Upper lobe of left lung (tissue), 4 donors: ENCODE results near the gene OSBPL9.

Experiments used
- POLR2A ChIP-seq, 4 donors: fragments of 450-650 bp; IDR thresholded peaks; one replicate each; pipeline ENCODE4 v1.5.1; 2016 to 2017; ENCODE audit warnings: antibody characterized with exemption in 4 of 4, mild to moderate bottlenecking in 2 of 4
- TF ChIP-seq, protein P1 (sequence below), 6 experiments: fragments of 450-650 bp in 4 of 6; fragments of 200-600 bp in 2 of 6; sonication (generic) in 2 of 6; IDR thresholded peaks; one replicate each; pipeline ENCODE4 v1.5.1; 2016 to 2019; ENCODE audit warnings: antibody characterized with exemption in 6 of 6

GRCh38 chr1:51663105-51663504 lies 46.2 kb downstream of the OSBPL9 start:
- TF ChIP-seq, protein P1, sequence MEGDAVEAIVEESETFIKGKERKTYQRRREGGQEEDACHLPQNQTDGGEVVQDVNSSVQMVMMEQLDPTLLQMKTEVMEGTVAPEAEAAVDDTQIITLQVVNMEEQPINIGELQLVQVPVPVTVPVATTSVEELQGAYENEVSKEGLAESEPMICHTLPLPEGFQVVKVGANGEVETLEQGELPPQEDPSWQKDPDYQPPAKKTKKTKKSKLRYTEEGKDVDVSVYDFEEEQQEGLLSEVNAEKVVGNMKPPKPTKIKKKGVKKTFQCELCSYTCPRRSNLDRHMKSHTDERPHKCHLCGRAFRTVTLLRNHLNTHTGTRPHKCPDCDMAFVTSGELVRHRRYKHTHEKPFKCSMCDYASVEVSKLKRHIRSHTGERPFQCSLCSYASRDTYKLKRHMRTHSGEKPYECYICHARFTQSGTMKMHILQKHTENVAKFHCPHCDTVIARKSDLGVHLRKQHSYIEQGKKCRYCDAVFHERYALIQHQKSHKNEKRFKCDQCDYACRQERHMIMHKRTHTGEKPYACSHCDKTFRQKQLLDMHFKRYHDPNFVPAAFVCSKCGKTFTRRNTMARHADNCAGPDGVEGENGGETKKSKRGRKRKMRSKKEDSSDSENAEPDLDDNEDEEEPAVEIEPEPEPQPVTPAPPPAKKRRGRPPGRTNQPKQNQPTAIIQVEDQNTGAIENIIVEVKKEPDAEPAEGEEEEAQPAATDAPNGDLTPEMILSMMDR (IDR thresholded peaks at IDR 0.05), result no peak
- TF ChIP-seq POLR2A (IDR thresholded peaks at IDR 0.05), result no peak
